DND-41 (cell line): ENCODE results near the gene NBAS.

Source experiments
- ATAC-seq: fragments of 200-7000 bp; cut with Tn5 transposase; 3 replicates; pipeline ENCODE4 v1.9.1; 2021; ENCODE audit warnings: low read depth; ENCODE audit not compliant: insufficient read depth
- DNase-seq: peaks from one replicate; pipeline ENCODE4 v3.0.0-alpha.2; 2020
- H2AFZ ChIP-seq: 2 replicates; pipeline ENCODE4 v1.6.0; 2012; ENCODE audit warnings: low read depth, low read length
- H3K27ac ChIP-seq: 2 replicates; pipeline ENCODE4 v1.5.1; 2012; ENCODE audit warnings: low read length, inconsistent platforms
- H3K27me3 ChIP-seq: fragments of 200-600 bp; sonication (generic); 2 replicates; pipeline ENCODE4 v1.6.0; 2012; ENCODE audit warnings: low read length, mild to moderate bottlenecking, inconsistent platforms; ENCODE audit not compliant: insufficient read depth, poor library complexity
- H3K36me3 ChIP-seq: 2 replicates; pipeline ENCODE4 v1.5.1; 2012; ENCODE audit warnings: low read length, inconsistent platforms; ENCODE audit not compliant: insufficient read depth
- H3K4me1 ChIP-seq: 2 replicates; pipeline ENCODE4 v1.5.1; 2012; ENCODE audit warnings: mild to moderate bottlenecking, low read length; ENCODE audit not compliant: insufficient read depth
- H3K4me2 ChIP-seq: 2 replicates; pipeline ENCODE4 v1.6.0; 2012; ENCODE audit warnings: mild to moderate bottlenecking, moderate library complexity, low read length, inconsistent platforms; ENCODE audit not compliant: insufficient read depth
- H3K4me3 ChIP-seq, 2 experiments: fragments of 200-600 bp in 1 of 2; shearing (Covaris generic) in 1 of 2; 2 replicates each; pipeline ENCODE4 v1.5.1; 2012 to 2016; ENCODE audit warnings: inconsistent platforms in 2 of 2, low read length in 2 of 2, mild to moderate bottlenecking in 2 of 2, low read depth in 1 of 2, moderate library complexity in 1 of 2
- H3K79me2 ChIP-seq: 2 replicates; pipeline ENCODE4 v1.6.0; 2012; ENCODE audit warnings: low read length, inconsistent platforms; ENCODE audit not compliant: insufficient read depth
- H3K9ac ChIP-seq: 2 replicates; pipeline ENCODE4 v1.6.0; 2012; ENCODE audit warnings: low read depth, mild to moderate bottlenecking, inconsistent platforms, low read length, moderate library complexity
- H3K9me3 ChIP-seq: 2 replicates; pipeline ENCODE4 v1.5.1; 2012; ENCODE audit warnings: low read length, moderate library complexity, mild to moderate bottlenecking, inconsistent platforms; ENCODE audit not compliant: insufficient read depth, severe bottlenecking
- H4K20me1 ChIP-seq: 2 replicates; pipeline ENCODE4 v1.6.0; 2012; ENCODE audit warnings: low read length; ENCODE audit not compliant: insufficient read depth
- EZH2 ChIP-seq: IDR thresholded peaks from 3 replicates; pipeline ENCODE4 v1.6.1; 2012; ENCODE audit warnings: borderline replicate concordance, low read depth, mild to moderate bottlenecking, moderate library complexity, low read length, inconsistent platforms; ENCODE audit not compliant: severe bottlenecking
- TF ChIP-seq, protein P1 (sequence below): IDR thresholded peaks from 2 replicates; pipeline ENCODE4 v1.5.1; 2012; ENCODE audit warnings: borderline replicate concordance, low read length, moderate library complexity, mild to moderate bottlenecking; ENCODE audit not compliant: poor library complexity, severe bottlenecking; ENCODE audit errors: extremely low read depth

NBAS gene

GRCh38 chr2:15206419-15206818 lies 354.7 kb downstream of the NBAS start:
- H4K20me1 ChIP-seq = no peaks in the 10 kb centered on the region
- no peak overlapping the region for H3K9ac ChIP-seq
- no peaks in the 10 kb centered on the region for H3K79me2 ChIP-seq
- H3K36me3 ChIP-seq = peaks cover 2% of the 10 kb centered on the region; the same call in 1 of the 2 replicates
- no peaks in the 10 kb centered on the region for H3K9me3 ChIP-seq
- ATAC-seq (no peak), DNase-seq (no peak)
- H3K27me3 ChIP-seq = no peaks in the 10 kb centered on the region
- H3K4me1 ChIP-seq = no peaks in the 10 kb centered on the region
- no peak overlapping the region for H3K4me2 ChIP-seq
- H3K27ac ChIP-seq = no peak overlapping the region
- TF ChIP-seq, protein P1, sequence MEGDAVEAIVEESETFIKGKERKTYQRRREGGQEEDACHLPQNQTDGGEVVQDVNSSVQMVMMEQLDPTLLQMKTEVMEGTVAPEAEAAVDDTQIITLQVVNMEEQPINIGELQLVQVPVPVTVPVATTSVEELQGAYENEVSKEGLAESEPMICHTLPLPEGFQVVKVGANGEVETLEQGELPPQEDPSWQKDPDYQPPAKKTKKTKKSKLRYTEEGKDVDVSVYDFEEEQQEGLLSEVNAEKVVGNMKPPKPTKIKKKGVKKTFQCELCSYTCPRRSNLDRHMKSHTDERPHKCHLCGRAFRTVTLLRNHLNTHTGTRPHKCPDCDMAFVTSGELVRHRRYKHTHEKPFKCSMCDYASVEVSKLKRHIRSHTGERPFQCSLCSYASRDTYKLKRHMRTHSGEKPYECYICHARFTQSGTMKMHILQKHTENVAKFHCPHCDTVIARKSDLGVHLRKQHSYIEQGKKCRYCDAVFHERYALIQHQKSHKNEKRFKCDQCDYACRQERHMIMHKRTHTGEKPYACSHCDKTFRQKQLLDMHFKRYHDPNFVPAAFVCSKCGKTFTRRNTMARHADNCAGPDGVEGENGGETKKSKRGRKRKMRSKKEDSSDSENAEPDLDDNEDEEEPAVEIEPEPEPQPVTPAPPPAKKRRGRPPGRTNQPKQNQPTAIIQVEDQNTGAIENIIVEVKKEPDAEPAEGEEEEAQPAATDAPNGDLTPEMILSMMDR = no peak
- TF ChIP-seq EZH2 = no peak
- H3K4me3 ChIP-seq = no peak overlapping the region
- no peak overlapping the region for H2AFZ ChIP-seq

DNA sequence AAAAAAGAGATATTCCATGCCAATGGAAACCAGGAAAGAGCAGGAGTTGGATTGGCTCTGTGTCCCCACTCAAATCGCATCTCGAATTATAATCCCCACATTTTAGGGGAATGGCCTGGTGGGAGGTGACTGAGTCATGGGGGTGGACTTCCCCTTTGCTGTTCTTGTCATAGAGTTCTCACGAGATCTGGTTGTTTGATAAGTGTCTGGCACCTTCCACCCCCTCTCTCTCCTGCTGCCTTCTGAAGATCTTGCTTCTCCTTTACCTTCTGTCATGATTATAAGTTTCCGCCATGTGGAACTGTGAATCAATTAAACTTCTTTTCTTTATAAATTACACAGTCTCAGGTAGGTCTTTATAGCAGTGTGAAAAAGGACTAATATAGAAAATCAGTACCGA lies 355.6 kb downstream of the NBAS start:
- DNase-seq (no peak), ATAC-seq (no peak)
- H3K4me1 ChIP-seq = no peaks in the 10 kb centered on the region
- no peaks in the 10 kb centered on the region for H3K27me3 ChIP-seq
- H3K4me3 ChIP-seq = no peak overlapping the region
- peaks cover 2% of the 10 kb centered on the region; the same call in 1 of the 2 replicates for H3K36me3 ChIP-seq
- H4K20me1 ChIP-seq = no peaks in the 10 kb centered on the region
- H3K79me2 ChIP-seq = no peaks in the 10 kb centered on the region
- H3K4me2 ChIP-seq = no peak overlapping the region
- no peak overlapping the region for H2AFZ ChIP-seq
- TF ChIP-seq, protein P1 = no peak
- no peak for TF ChIP-seq EZH2
- no peaks in the 10 kb centered on the region for H3K9me3 ChIP-seq
- no peak overlapping the region for H3K27ac ChIP-seq
- H3K9ac ChIP-seq = no peak overlapping the region

DNA sequence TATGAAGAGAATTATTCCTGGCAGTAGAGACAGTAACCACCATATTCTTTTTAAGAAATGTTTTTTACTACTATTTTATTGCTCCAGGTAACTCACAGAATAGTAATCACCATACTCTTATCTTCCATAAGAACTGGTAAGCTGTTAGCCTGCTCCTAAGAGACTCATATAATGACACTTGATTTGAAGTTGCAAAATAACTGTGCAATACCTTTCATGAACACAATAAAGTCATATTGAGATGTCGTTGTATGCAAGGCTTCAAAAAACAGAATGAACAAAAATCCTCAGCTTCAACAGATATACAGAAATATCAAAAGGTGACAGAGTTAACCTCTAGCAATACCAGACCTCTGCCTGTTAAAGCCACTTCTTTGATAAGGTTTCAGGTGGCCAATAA lies 360.1 kb downstream of the NBAS start:
- Histone ChIP-seq H3K27me3 (no peaks in the 10 kb centered on the region), H3K27ac (no peak overlapping the region), H3K9ac (no peak overlapping the region), H3K79me2 (no peaks in the 10 kb centered on the region), H3K4me1 (no peaks in the 10 kb centered on the region), H4K20me1 (no peaks in the 10 kb centered on the region), H3K36me3 (0 out of 2 replicates have a peak, but pooled peaks cover 2% of the 10 kb centered on the region), H3K4me3 (no peak overlapping the region), H3K9me3 (no peaks in the 10 kb centered on the region), H2AFZ (no peak overlapping the region), H3K4me2 (no peak overlapping the region)
- DNase-seq (no peak), ATAC-seq (no peak)
- TF ChIP-seq, protein P1 = no peak
- TF ChIP-seq EZH2 = no peak

GRCh38 chr2:15200581-15200980 lies 360.6 kb downstream of the NBAS start:
- no peak for DNase-seq
- H3K9me3 ChIP-seq = no peaks in the 10 kb centered on the region

More at GRCh38 chr2:15200581-15200980, 360.6 kb downstream of the NBAS start:
- Histone ChIP-seq H3K4me1 (no peaks in the 10 kb centered on the region), H3K79me2 (no peaks in the 10 kb centered on the region), H3K9ac (no peak overlapping the region), H3K4me2 (no peak overlapping the region), H4K20me1 (no peaks in the 10 kb centered on the region), H3K36me3 (0 out of 2 replicates have a peak, but pooled peaks cover 2% of the 10 kb centered on the region), H3K27me3 (no peaks in the 10 kb centered on the region), H2AFZ (no peak overlapping the region), H3K27ac (no peak overlapping the region), H3K4me3 (no peak overlapping the region)
- no peak for ATAC-seq
- TF ChIP-seq, protein P1 = no peak
